ENCODE measurements around the gene ADAMTS12. TPM values are rescaled to one million over a fixed set of nuclear protein-coding genes. Genes with fewer than 3 reads are reported as not detected.
"Not testable (repeated sequence)": the region's sequence is repeated elsewhere in the genome, so short reads cannot be mapped to it uniquely, and the experiment has no call there.

The ADAMTS12 gene
- total and polyA plus RNA-seq, 10 of the 15 experiments (the other 5 are each of a cell fraction or from before 2014, with no cell fraction given), result 0.11 to 35.8 (median 20.7) TPM

- TF ChIP-seq BHLHE40 (IDR thresholded peaks at IDR 0.05; ENCODE audit: borderline replicate concordance in 1 of 2, low read depth in 2 of 2, low read length in 1 of 2) (no peak), RFX5 (IDR thresholded peaks at IDR 0.05; ENCODE audit: low read depth, low read length) (no peak), USF1 (IDR thresholded peaks at IDR 0.05; ENCODE audit: borderline replicate concordance, extremely low read length, insufficient read depth, low read depth, low read length) (no peak), GABPA (IDR thresholded peaks at IDR 0.05; ENCODE audit: low read depth) (no peak), FOXK2 (IDR thresholded peaks at IDR 0.05) (no peak)
Measured at GRCh38 chr5:33556330-33557328, 335.2 kb downstream of the ADAMTS12 start (continued).

GRCh38 chr5:33549982-33550567, 341.7 kb downstream of the ADAMTS12 start:
- H3K36me3 ChIP-seq (ENCODE audit: control insufficient read depth in 2 of 2, insufficient read depth in 2 of 2, low read length in 1 of 2), result no peaks in the 10 kb centered on the region
- no peak overlapping the region for H2AFZ ChIP-seq (ENCODE audit: control insufficient read depth, low read depth, low read length)
- RAD21 ChIA-PET (ENCODE audit: unreplicated experiment), result no interaction called here
- in situ Hi-C loops (cut with MboI) (no loop called here), intact Hi-C loops (cut with micrococcal nuclease; ENCODE audit: unreplicated experiment) (no loop called here)
- POLR2A ChIA-PET, result no interaction called here
- H3K27me3 ChIP-seq (replicated peaks in 1 of 2; ENCODE audit: control insufficient read depth in 2 of 2, insufficient read depth in 2 of 2, low read length in 1 of 2), result no peaks in the 10 kb centered on the region
- DNase-seq (ENCODE audit: low read depth, low spot score) (no peak), ATAC-seq (no peak), FAIRE-seq (no peak)
- SMC1A ChIA-PET (ENCODE audit: uncharacterized antibody, unreplicated experiment), result no interaction called here
- H3K79me2 ChIP-seq (ENCODE audit: control insufficient read depth, insufficient read depth, low read length), result no peaks in the 10 kb centered on the region
- H4K20me1 ChIP-seq (ENCODE audit: control insufficient read depth, insufficient read depth), result no peaks in the 10 kb centered on the region
- H3K27ac ChIP-seq (ENCODE audit: control insufficient read depth, insufficient read depth), result no peak overlapping the region
- no peaks in the 10 kb centered on the region for H3K4me1 ChIP-seq (ENCODE audit: control insufficient read depth, insufficient read depth, low read length)
- TF ChIP-seq LARP7 (IDR thresholded peaks at IDR 0.05), result no peak
- no TSS peak for BruUV-seq (replicated peaks)
- H3K4me2 ChIP-seq (ENCODE audit: control insufficient read depth, insufficient read depth), result no peak overlapping the region
- CTCF ChIA-PET, result no interaction called here
- H3K4me3 ChIP-seq, result no peak overlapping the region
- WGBS (ENCODE audit: insufficient coverage, insufficient replicate concordance, low lambda C conversion rate, missing lambda C conversion rate), result 42% methylated on average over 6 of the region's 6 CpGs
- no peak overlapping the region for H3K9ac ChIP-seq (ENCODE audit: control insufficient read depth, insufficient read depth, low read length)
- H3K9me3 ChIP-seq (replicated peaks; ENCODE audit: control insufficient read depth, insufficient read depth, low read length), result no peaks in the 10 kb centered on the region; the same call in 2 of the 3 replicates

GRCh38 chr5:33539790-33540189, 352.0 kb downstream of the ADAMTS12 start:
- H3K27me3 ChIP-seq (replicated peaks in 1 of 2; ENCODE audit: control insufficient read depth in 2 of 2, insufficient read depth in 2 of 2, low read length in 1 of 2); H4K20me1 ChIP-seq (ENCODE audit: control insufficient read depth, insufficient read depth); H3K4me1 ChIP-seq (ENCODE audit: control insufficient read depth, insufficient read depth, low read length); H3K4me3 ChIP-seq; RAD21 ChIA-PET (ENCODE audit: unreplicated experiment); H3K9ac ChIP-seq (ENCODE audit: control insufficient read depth, insufficient read depth, low read length); POLR2A ChIA-PET; CTCF ChIA-PET; DNase-seq (ENCODE audit: low read depth, low spot score); H3K4me2 ChIP-seq (ENCODE audit: control insufficient read depth, insufficient read depth); SMC1A ChIA-PET (ENCODE audit: uncharacterized antibody, unreplicated experiment); H3K79me2 ChIP-seq (ENCODE audit: control insufficient read depth, insufficient read depth, low read length); ATAC-seq; H3K9me3 ChIP-seq (replicated peaks; ENCODE audit: control insufficient read depth, insufficient read depth, low read length); H2AFZ ChIP-seq (ENCODE audit: control insufficient read depth, low read depth, low read length); in situ Hi-C loops (cut with MboI); intact Hi-C loops (cut with micrococcal nuclease; ENCODE audit: unreplicated experiment); BruUV-seq (replicated peaks); H3K27ac ChIP-seq (ENCODE audit: control insufficient read depth, insufficient read depth); FAIRE-seq; H3K36me3 ChIP-seq (ENCODE audit: control insufficient read depth in 2 of 2, insufficient read depth in 2 of 2, low read length in 1 of 2): not testable (repeated sequence)
- WGBS (ENCODE audit: insufficient coverage, insufficient replicate concordance, low lambda C conversion rate, missing lambda C conversion rate), result 82% methylated on average over 10 of the region's 10 CpGs
